Measurements from ENCODE around the gene CCDC116.

DNA sequence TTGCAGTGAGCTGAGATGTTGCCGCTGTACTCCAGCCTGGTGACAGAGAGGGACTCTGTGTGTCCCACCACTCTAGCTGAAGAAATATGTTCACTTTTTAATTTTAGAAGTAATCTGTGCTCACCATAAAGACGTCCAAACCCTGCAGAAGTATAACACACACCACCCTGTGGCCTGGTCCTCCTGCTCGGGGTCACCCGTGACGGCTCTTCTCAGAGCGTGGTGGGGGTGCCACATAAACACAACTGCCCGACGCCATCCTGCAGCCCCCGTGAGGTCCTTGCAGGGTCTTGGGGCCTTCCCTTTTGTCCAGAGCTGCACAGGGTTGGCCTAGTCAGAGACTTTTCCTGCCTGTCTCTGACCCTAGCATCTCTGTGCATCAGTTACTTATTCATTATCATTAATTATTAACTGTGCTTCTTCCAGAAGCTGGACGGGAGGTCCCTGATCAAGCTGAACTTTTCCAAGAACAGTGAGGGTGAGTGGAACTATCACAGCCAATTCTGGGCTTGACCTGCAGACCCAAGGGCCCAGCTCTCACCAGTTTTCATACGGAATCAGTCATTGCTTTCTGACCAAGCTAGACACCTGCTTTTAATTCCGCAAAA, 42.2 kb downstream of the CCDC116 start:
- TF ChIP-seq, protein P1, sequence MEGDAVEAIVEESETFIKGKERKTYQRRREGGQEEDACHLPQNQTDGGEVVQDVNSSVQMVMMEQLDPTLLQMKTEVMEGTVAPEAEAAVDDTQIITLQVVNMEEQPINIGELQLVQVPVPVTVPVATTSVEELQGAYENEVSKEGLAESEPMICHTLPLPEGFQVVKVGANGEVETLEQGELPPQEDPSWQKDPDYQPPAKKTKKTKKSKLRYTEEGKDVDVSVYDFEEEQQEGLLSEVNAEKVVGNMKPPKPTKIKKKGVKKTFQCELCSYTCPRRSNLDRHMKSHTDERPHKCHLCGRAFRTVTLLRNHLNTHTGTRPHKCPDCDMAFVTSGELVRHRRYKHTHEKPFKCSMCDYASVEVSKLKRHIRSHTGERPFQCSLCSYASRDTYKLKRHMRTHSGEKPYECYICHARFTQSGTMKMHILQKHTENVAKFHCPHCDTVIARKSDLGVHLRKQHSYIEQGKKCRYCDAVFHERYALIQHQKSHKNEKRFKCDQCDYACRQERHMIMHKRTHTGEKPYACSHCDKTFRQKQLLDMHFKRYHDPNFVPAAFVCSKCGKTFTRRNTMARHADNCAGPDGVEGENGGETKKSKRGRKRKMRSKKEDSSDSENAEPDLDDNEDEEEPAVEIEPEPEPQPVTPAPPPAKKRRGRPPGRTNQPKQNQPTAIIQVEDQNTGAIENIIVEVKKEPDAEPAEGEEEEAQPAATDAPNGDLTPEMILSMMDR (IDR thresholded peaks at IDR 0.05; ENCODE audit: low read depth, low read length), result no peak
- TF ChIP-seq POLR2A (IDR thresholded peaks at IDR 0.05; ENCODE audit: extremely low read depth, insufficient read length), result no peak

All from NB4 (cell line).